Stimulated activated memory B cell treated with anti-CD40 and anti-IgM and Interleukin-4, amounts not matched to agents 10 μg/mL and 1 μg/mL and 100 μg/mL, for 72 hours (primary cell): ENCODE results near the gene FZD4.
"Not testable (repeated sequence)": the region's sequence is repeated elsewhere in the genome, so short reads cannot be mapped to it uniquely, and the experiment has no call there.

Experiments used
- ATAC-seq: fragments of 150-1000 bp; cut with Tn5 transposase; 2 replicates; pipeline ENCODE4 v1.10.0; 2021
- H3K27ac Mint-ChIP-seq: one replicate; pipeline ENCODE4 v1.8.0; 2022; ENCODE audit warnings: mild to moderate bottlenecking, mixed read lengths
- H3K27me3 Mint-ChIP-seq: one replicate; pipeline ENCODE4 v1.8.0; 2022; ENCODE audit warnings: mixed read lengths
- H3K36me3 Mint-ChIP-seq: one replicate; pipeline ENCODE4 v1.8.0; 2022; ENCODE audit warnings: mixed read lengths
- H3K4me1 Mint-ChIP-seq: one replicate; pipeline ENCODE4 v1.8.0; 2022; ENCODE audit warnings: mixed read lengths
- H3K4me3 Mint-ChIP-seq: one replicate; pipeline ENCODE4 v1.8.0; 2022; ENCODE audit warnings: mild to moderate bottlenecking, moderate library complexity, mixed read lengths
- H3K9me3 Mint-ChIP-seq: one replicate; pipeline ENCODE4 v1.8.0; 2022; ENCODE audit warnings: mixed read lengths

The FZD4 gene

DNA sequence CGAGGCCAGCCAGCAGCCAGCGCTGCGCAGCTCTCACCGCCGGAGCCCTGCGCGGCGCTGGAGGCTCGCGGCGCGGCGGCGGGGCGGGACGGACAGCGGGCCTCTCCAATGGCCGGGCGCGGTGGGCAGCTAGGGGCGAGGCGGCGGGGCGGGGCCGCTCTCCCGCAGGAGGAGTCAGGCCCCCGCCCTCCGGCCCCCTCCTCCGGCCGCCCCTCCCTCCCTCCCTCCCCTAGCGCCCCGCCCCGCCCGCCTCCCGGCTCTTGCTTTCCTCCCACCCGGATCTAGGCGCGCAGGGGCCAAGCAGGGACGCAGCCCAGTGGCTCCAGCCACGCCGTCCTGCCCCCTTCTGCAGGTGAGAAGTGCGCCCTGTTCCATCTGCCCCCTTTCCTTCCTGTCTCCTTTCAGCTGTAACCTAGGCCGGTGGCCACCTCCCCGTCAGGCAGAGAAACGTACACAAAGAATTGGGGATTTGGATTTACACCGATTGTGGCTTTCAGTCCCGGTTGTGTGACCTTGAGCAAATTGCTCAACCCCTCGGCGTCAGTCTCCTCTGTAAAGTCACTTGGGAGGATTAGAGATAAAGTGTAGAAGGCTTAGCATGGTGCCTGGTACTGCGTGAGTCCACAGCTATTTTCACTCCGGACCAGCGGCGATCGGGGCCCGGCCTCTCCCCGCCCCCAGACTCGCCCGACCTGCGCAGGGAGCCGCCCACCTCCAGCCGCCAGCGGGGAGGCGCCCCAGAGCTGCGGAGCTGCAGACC lies at the start of gene FZD4:
Gene FZD4 (minus strand): TSS at position 35 of the 760 bp plus-strand sequence. CDS start 310 bp downstream, outside the sequence.
- Mint-ChIP-seq H3K9me3 (no peaks in the 10 kb centered on the region), H3K4me3 (peak within 1 kb of the TSS; percentile 93), H3K27me3 (peaks cover 30% of the 10 kb centered on the region), H3K4me1 (peaks cover 22% of the 10 kb centered on the region), H3K27ac (peak within 1 kb of the TSS; percentile 60), H3K36me3 (no peaks in the 10 kb centered on the region)
- peak; percentile 93 for ATAC-seq

DNA sequence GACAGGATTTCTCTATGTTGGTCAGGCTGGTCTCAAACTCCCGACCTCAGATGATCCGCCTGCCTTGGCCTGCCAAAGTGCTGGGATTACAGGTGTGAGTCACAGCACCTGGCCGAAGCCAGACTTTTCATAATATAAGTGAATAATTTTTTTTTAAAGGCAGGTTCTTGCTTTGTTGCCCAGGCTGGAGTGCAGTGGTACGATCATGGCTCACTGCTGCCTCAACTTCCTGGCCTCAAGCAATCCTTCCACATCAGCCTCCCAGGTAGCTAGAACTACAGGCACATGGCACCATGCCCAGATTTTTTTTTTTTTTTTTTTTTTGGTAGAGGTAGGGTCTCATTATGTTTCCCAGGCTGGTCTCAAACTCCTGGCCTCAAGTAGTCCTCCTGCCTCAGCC lies 49.1 kb upstream of the FZD4 start:
- ATAC-seq, H3K9me3 Mint-ChIP-seq, H3K27ac Mint-ChIP-seq, H3K4me1 Mint-ChIP-seq, H3K36me3 Mint-ChIP-seq, H3K4me3 Mint-ChIP-seq: not testable (repeated sequence)
- peaks cover 34% of the 10 kb centered on the region for H3K27me3 Mint-ChIP-seq

DNA sequence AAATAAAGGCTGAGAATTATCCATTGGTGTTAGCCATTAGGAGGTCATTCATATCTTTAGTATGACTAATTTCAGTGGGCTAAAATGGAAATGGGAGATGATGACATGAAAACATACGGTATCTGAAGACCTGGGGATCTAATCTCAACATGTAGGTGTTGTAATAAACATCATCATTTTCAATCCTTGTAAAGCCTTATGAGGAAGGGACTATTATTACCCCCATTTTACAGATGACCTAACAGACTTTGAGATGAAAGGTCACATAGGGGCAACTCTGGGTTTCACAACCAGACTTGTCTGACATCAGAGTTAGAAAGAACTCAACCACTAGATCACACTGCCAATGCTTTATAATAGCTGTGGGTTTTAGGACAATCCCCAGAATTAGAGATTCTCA lies 47.7 kb upstream of the FZD4 start:
- Mint-ChIP-seq H3K4me1 (no peaks in the 10 kb centered on the region), H3K4me3 (no peak overlapping the region), H3K27me3 (peaks cover 34% of the 10 kb centered on the region), H3K9me3 (no peaks in the 10 kb centered on the region), H3K36me3 (no peaks in the 10 kb centered on the region), H3K27ac (no peak overlapping the region)
- no peak for ATAC-seq

DNA sequence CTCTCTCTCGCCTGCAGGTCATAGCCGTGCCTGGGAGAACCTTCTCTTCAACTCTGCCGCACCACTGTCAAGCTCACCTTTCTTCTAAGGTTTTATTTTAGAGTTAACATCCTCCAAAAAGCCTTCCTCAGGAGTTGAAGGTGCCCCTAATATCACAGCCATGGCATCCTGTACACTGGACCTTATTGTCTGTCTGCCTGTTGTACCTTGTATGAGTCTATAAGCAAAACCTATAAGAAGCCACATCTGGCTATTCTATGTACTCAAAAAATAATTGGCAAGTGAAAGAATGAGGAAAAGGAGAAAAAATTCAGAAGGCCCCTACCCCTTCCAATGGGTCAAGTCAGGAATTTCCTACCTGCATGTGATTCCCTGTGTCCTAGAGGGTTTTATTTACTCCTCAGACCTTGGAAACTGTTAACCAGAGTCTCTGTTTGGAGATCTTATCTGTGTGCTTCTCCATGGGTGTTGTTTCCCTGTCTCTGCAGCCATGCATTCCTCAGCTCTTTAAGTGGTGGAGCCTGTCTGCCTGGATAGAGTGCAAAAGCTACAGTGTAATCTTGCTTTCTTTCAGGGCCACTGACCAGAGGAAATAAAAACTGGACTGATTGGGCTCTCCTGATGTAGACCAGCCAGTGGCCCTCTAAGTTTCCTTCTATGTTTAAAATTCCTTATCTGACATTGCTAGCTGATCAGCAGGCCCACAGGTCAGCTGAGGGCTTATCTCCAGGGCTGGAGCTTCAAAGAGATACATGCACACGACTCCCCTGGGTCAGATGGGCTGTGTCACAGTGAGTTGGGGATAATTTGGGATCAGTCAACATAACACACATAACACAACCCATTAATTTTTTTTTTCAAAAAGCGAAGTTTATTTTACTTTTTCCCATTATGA lies 44.9 kb upstream of the FZD4 start:
- Mint-ChIP-seq H3K27ac (no peak overlapping the region), H3K36me3 (no peaks in the 10 kb centered on the region), H3K4me3 (no peak overlapping the region), H3K4me1 (no peaks in the 10 kb centered on the region), H3K27me3 (peaks cover 18% of the 10 kb centered on the region), H3K9me3 (no peaks in the 10 kb centered on the region)
- no peak for ATAC-seq

DNA sequence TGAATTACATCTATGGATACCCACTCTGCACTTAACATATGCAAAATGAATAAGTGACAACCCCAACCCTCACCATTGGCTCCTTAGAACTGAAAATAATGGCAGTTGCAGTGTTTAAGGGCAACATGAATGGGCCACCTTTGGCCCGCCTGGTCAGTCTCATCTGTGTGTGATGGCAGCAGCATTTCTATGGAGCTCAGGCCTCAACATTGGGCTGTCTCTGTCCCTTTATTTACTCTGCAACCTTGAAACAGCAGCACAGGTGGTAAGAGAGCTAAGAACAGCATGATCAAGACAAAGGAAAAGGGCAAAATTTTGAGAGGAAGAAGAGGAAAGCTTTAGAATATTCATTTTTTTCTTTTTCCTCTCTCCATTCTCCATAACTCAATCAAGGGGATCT lies 44.2 kb upstream of the FZD4 start:
- Mint-ChIP-seq H3K27ac (no peak overlapping the region), H3K9me3 (no peaks in the 10 kb centered on the region), H3K27me3 (peaks cover 11% of the 10 kb centered on the region), H3K4me3 (no peak overlapping the region), H3K4me1 (no peaks in the 10 kb centered on the region), H3K36me3 (no peaks in the 10 kb centered on the region)
- ATAC-seq = no peak

DNA sequence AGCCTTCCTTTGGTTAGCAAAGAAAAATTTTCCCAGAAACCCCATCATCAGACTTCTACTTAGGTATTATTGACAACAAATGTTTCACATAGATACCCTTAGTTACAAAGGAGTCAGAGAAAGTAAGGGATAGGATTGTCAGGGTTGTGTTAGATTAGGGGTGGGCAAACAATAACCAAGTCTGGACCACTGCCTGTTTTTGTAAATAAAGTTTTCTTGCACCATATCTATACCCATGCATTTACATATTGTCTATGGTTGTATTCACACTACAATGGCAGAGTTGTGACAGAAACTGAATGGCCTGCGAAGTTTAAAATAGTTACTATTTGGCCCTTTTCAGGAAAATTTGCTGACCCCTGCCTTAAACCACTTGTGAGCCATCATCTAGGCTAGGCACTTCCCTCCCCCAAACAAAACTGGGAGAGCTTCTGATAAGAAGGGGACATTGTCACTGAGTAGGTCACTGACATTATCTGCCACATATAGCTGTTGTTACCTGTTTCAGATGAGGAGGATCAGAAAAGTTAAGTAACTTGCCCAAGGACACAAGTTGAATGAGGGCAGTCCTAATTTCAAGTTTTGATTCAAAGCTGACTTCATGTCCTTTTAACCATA lies 41.9 kb upstream of the FZD4 start:
- Mint-ChIP-seq H3K4me1 (no peaks in the 10 kb centered on the region), H3K9me3 (no peaks in the 10 kb centered on the region), H3K36me3 (no peaks in the 10 kb centered on the region), H3K4me3 (no peak overlapping the region), H3K27me3 (peaks cover under 1% of the 10 kb centered on the region), H3K27ac (no peak overlapping the region)
- no peak for ATAC-seq

DNA sequence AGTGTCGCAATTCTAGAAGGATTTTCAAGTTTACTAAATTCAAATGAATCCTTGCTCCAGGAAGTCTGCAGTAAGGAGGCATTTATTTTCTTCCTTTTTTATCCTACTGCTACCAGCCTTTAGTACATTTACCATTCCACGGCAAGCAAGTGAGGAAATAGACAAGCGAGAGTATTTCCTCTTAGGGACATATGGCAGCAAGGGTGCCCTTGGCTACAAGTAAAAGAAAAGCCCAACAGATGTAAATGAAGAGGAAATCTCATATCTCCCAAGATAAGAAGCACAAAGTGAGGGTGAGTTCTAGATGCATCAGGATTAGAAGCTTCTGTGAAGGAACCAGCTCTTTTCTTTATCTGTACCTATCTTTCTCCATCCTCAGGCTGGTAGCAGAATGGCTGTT lies 37.8 kb upstream of the FZD4 start:
- Mint-ChIP-seq H3K27ac (no peak overlapping the region), H3K4me3 (no peak overlapping the region), H3K27me3 (no peaks in the 10 kb centered on the region), H3K4me1 (no peaks in the 10 kb centered on the region), H3K36me3 (no peaks in the 10 kb centered on the region), H3K9me3 (no peaks in the 10 kb centered on the region)
- no peak for ATAC-seq

DNA sequence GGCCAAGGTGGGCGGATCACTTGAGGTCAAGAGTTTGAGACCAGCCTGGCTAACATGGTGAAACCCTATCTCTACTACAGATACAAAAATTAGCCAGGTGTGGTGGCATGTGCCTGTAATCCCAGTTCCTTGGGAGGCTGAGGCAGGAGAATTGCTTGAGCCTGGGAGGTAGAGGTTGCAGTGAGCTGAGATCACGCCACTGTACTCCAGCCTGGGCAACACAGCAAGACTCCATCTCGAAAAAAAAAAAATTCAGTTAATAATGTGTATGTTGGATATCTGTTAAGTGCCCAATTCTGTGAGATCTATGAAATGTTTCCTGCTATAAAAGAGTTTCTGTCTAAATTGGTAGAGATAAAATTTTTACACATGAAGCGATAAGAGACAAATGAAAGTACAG lies 37.1 kb upstream of the FZD4 start:
- H3K27me3 Mint-ChIP-seq, H3K36me3 Mint-ChIP-seq, H3K9me3 Mint-ChIP-seq, H3K4me1 Mint-ChIP-seq, H3K4me3 Mint-ChIP-seq, ATAC-seq, H3K27ac Mint-ChIP-seq: not testable (repeated sequence)

DNA sequence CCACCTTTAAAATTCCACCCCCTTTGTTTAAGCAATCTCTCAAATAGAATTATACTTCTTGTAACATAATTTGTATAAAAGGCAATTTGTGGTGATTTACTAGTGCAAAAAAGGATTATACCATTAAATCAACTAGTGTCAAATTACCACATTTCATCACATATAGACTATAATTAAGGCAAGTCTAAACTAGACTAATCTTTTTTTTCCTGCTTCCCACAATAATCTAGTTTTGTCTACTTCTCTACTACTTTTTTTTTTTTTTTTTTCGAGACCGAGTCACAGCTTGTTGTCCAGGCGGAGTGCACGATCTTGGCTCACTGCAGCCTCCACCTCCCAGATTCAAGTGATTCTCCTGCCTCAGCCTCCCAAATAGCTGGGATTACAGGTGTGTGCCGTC lies 36.1 kb upstream of the FZD4 start:
- no peaks in the 10 kb centered on the region for H3K4me1 Mint-ChIP-seq
- H3K4me3 Mint-ChIP-seq = no peak overlapping the region
- H3K27me3 Mint-ChIP-seq = no peaks in the 10 kb centered on the region
- ATAC-seq = no peak
- H3K36me3 Mint-ChIP-seq = no peaks in the 10 kb centered on the region
- H3K9me3 Mint-ChIP-seq = no peaks in the 10 kb centered on the region
- H3K27ac Mint-ChIP-seq = no peak overlapping the region

DNA sequence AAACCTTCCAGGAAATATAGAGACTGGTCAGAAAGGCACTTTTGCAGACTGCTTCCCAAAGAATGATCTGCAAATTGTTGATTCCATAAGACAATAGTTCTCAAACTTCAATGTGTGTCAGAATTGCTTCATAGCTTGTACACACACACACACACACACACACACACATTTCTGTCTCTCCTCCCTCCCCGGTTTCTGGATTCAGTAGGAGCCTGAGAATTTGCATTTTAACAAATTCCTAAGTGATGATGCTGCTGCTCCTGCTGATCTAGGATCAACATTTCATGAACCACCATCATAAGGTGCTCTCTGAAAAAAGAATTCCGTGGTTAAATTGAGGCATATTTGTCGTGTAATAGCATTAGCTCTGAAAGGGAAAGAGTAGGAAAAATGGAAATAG lies 35.3 kb upstream of the FZD4 start:
- no peaks in the 10 kb centered on the region for H3K4me1 Mint-ChIP-seq
- ATAC-seq = no peak
- no peak overlapping the region for H3K4me3 Mint-ChIP-seq
- H3K36me3 Mint-ChIP-seq = no peaks in the 10 kb centered on the region
- no peak overlapping the region for H3K27ac Mint-ChIP-seq
- no peaks in the 10 kb centered on the region for H3K9me3 Mint-ChIP-seq
- peaks cover 1% of the 10 kb centered on the region for H3K27me3 Mint-ChIP-seq

DNA sequence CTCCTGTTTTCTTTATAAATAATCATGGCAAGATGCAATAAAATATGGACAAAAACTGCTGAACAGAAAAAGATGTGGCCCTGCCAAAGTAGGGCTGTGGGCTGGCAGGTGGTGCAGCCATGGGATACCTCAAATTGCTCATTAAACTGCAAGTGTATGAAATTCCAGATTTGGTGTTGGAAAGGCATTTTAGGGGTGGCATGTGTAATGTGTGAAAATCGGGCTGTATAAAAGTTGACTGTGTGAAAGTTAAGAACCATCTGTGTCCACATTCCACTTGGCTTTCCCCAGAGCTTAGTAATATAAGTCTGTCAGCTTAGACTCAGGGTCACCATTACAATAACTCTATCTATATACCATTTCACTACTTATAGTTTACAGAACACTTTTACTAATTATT lies 34.8 kb upstream of the FZD4 start:
- ATAC-seq = no peak
- Mint-ChIP-seq H3K27me3 (peaks cover 6% of the 10 kb centered on the region), H3K36me3 (no peaks in the 10 kb centered on the region), H3K4me3 (no peak overlapping the region), H3K27ac (no peak overlapping the region), H3K4me1 (no peaks in the 10 kb centered on the region), H3K9me3 (no peaks in the 10 kb centered on the region)

DNA sequence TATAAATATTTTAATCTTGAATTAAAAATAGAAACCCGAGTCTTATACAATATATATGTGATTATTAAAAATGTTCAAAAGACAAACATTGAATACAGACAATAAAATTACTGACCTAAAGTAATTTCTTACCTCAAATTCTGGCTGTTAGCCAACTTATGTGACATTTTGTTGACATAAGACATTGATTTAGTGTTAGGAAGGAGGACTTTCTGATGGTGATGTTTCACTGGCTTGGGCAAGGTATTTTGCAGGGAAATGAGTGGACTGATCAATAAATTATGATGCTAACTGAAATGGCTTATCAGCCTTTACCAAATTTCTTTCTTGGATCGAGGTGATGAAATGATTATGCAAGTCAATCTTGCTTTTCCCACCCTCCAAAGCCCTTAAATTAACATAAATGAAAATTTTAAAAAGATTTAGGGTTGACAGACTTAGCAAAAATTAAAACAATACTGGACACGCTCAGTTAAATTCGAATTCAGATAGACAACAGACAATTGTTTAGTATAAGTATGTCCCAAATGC lies 33.2 kb upstream of the FZD4 start:
- no peaks in the 10 kb centered on the region for H3K36me3 Mint-ChIP-seq
- H3K9me3 Mint-ChIP-seq = no peaks in the 10 kb centered on the region
- no peak overlapping the region for H3K4me3 Mint-ChIP-seq
- H3K27me3 Mint-ChIP-seq = peaks cover 16% of the 10 kb centered on the region
- ATAC-seq = no peak
- H3K27ac Mint-ChIP-seq = no peak overlapping the region
- no peaks in the 10 kb centered on the region for H3K4me1 Mint-ChIP-seq

DNA sequence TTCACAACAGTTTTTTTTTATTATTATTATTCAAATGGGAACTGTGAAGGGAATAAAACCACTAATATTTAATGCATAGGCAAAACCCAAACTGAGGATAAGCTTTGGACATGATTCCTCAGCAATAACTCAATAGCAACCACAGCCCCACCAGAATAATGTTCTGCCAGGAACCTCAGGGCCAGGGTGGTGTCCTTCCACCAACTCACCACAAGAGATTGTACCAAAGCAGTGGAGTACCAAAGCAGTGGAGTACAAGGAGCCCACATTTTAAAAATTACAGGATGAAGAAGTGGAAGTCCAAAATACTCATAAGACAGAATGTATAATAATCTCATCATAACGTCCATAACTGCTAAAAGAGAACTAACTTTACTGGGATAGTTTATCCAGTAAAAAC lies 32.5 kb upstream of the FZD4 start:
- Mint-ChIP-seq H3K27me3 (peaks cover 16% of the 10 kb centered on the region), H3K36me3 (no peaks in the 10 kb centered on the region), H3K4me1 (no peaks in the 10 kb centered on the region), H3K27ac (no peak overlapping the region), H3K9me3 (no peaks in the 10 kb centered on the region), H3K4me3 (no peak overlapping the region)
- ATAC-seq = no peak

DNA sequence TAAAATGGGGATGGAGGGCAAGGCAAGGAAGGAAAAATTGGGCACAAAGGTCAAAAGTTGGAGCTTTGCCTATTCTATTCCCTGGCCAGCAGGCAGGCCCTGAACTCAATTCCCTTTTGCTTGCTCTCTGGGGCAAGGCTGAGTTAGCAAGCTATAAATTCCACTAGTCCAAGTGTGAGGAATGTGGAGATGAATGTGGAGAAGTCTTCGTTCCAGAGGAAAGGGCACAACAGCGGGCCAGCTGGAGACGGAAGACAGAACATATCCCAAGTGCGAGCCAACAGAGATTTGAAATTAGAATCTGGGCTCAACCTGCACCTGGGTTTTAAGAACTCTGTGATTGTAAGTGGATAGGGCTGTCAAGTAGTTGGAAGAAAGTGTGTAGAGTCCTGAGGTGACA lies 29.5 kb upstream of the FZD4 start:
- Mint-ChIP-seq H3K4me3 (no peak overlapping the region), H3K36me3 (no peaks in the 10 kb centered on the region), H3K4me1 (no peaks in the 10 kb centered on the region), H3K9me3 (no peaks in the 10 kb centered on the region), H3K27ac (no peak overlapping the region), H3K27me3 (peaks cover 16% of the 10 kb centered on the region)
- ATAC-seq = no peak

DNA sequence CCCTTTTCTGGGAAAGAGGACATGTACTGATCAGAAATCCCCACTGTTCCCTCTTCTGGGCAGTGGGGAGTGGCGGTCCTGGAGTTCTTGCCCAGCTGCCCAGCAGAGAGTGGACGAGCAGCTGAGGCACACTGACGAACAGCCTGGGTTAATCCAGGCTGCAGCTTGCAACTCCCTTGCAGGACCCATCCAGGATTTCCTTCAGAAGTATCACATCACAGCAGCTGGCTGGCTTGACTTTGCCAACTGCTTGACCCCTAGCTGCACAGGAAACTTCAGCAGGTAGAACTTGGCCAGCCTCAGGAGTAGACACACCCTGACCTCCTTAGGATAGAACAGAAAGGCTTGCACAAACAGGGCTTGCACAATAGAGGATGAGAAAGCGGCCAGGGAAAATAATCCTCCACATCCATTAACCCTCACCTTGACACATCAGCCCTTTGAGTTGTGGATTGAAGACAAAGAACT lies 27.9 kb upstream of the FZD4 start:
- Mint-ChIP-seq H3K36me3 (no peaks in the 10 kb centered on the region), H3K9me3 (no peaks in the 10 kb centered on the region), H3K4me1 (no peaks in the 10 kb centered on the region), H3K4me3 (no peak overlapping the region), H3K27me3 (peaks cover 16% of the 10 kb centered on the region), H3K27ac (no peak overlapping the region)
- ATAC-seq = no peak
